GM23338 (cell line): Measurements from ENCODE around the gene TIMM22. TPM values are rescaled to one million over a fixed set of nuclear protein-coding genes. Genes with fewer than 3 reads are reported as not detected.

Source experiments
- ATAC-seq: fragments of 200-7000 bp; cut with Tn5 transposase; 3 replicates; pipeline ENCODE4 v1.9.1; 2020
- DNase-seq: peaks from one replicate; pipeline ENCODE4 v3.0.0-alpha.2; 2015; ENCODE audit warnings: low spot score
- H2AFZ ChIP-seq: fragments of 200-600 bp; sonication (generic); 2 replicates; pipeline ENCODE4 v1.8.0; 2016; ENCODE audit warnings: antibody characterized with exemption, mild to moderate bottlenecking, moderate library complexity
- H3F3A ChIP-seq: fragments of 200-600 bp; sonication (generic); replicated peaks from 2 replicates; pipeline ENCODE4 v1.8.0; 2017; ENCODE audit warnings: antibody characterized with exemption, mixed run types, low read depth
- H3K27ac ChIP-seq: fragments of 200-600 bp; sonication (generic); 2 replicates; pipeline ENCODE4 v1.6.1; 2016; ENCODE audit warnings: low read depth
- H3K27me3 ChIP-seq: fragments of 200-600 bp; sonication (generic); 2 replicates; pipeline ENCODE4 v1.8.0; 2016; ENCODE audit warnings: mild to moderate bottlenecking, mixed run types, moderate library complexity; ENCODE audit not compliant: insufficient read depth
- H3K36me3 ChIP-seq: fragments of 200-600 bp; sonication (generic); 2 replicates; pipeline ENCODE4 v1.8.0; 2016; ENCODE audit warnings: mild to moderate bottlenecking; ENCODE audit not compliant: insufficient read depth
- H3K4me1 ChIP-seq: fragments of 200-600 bp; sonication (generic); 2 replicates; pipeline ENCODE4 v1.8.0; 2016; ENCODE audit warnings: mild to moderate bottlenecking, moderate library complexity; ENCODE audit not compliant: insufficient read depth
- H3K4me2 ChIP-seq: fragments of 200-600 bp; sonication (generic); 2 replicates; pipeline ENCODE4 v1.7.1; 2017; ENCODE audit warnings: mixed run types
- H3K4me3 ChIP-seq: fragments of 200-600 bp; sonication (generic); 2 replicates; pipeline ENCODE4 v1.6.1; 2016; ENCODE audit warnings: mixed run types
- H3K79me2 ChIP-seq: fragments of 200-600 bp; sonication (generic); replicated peaks from 2 replicates; pipeline ENCODE4 v1.8.0; 2017; ENCODE audit warnings: mild to moderate bottlenecking; ENCODE audit not compliant: insufficient read depth
- H3K9me2 ChIP-seq: fragments of 200-600 bp; sonication (generic); 2 replicates; pipeline ENCODE4 v1.8.0; 2017; ENCODE audit not compliant: insufficient read depth
- H4K20me1 ChIP-seq: fragments of 200-600 bp; sonication (generic); replicated peaks from 2 replicates; pipeline ENCODE4 v1.8.0; 2017; ENCODE audit warnings: mild to moderate bottlenecking; ENCODE audit not compliant: insufficient read depth
- H3K27ac Mint-ChIP-seq: 2 replicates; pipeline ENCODE4 v1.8.0; 2020; ENCODE audit warnings: inconsistent platforms, mild to moderate bottlenecking, moderate library complexity, mixed read lengths
- H3K27me3 Mint-ChIP-seq: 3 replicates; pipeline ENCODE4 v1.8.0; 2022; ENCODE audit warnings: low read depth, mild to moderate bottlenecking, moderate library complexity, mixed read lengths, inconsistent platforms; ENCODE audit not compliant: insufficient read depth, poor library complexity
- H3K36me3 Mint-ChIP-seq: 3 replicates; pipeline ENCODE4 v1.8.0; 2021; ENCODE audit warnings: low read depth, mild to moderate bottlenecking, inconsistent platforms, moderate library complexity, mixed read lengths
- H3K4me1 Mint-ChIP-seq: 3 replicates; pipeline ENCODE4 v1.8.0; 2020; ENCODE audit warnings: mild to moderate bottlenecking, inconsistent platforms, mixed read lengths
- H3K4me3 Mint-ChIP-seq: 3 replicates; pipeline ENCODE4 v1.8.0; 2021; ENCODE audit warnings: moderate library complexity, mild to moderate bottlenecking, inconsistent platforms, mixed read lengths
- H3K9me3 Mint-ChIP-seq: 3 replicates; pipeline ENCODE4 v1.8.0; 2020; ENCODE audit warnings: moderate library complexity, mild to moderate bottlenecking, inconsistent platforms, mixed read lengths
- CREB1 ChIP-seq: fragments of 250-450 bp; sonication (Bioruptor Pico); IDR thresholded peaks from 2 replicates; pipeline ENCODE4 v1.5.0; 2020; ENCODE audit warnings: low read depth, mild to moderate bottlenecking, moderate library complexity
- EZH2 ChIP-seq: fragments of 200-600 bp; sonication (generic); IDR thresholded peaks from one replicate; pipeline ENCODE4 v1.8.0; 2017; ENCODE audit warnings: antibody characterized with exemption, mild to moderate bottlenecking, low read depth; ENCODE audit not compliant: unreplicated experiment
- EZH2phosphoT487 ChIP-seq: fragments of 200-600 bp; sonication (generic); IDR thresholded peaks from one replicate; pipeline ENCODE4 v1.8.1; 2018; ENCODE audit warnings: antibody characterized with exemption; ENCODE audit not compliant: unreplicated experiment
- JUNB ChIP-seq: IDR thresholded peaks from one replicate; pipeline ENCODE4 v1.6.1; 2016; ENCODE audit warnings: antibody characterized with exemption; ENCODE audit not compliant: unreplicated experiment
- NANOG ChIP-seq: IDR thresholded peaks from 2 replicates; pipeline ENCODE4 v1.6.1; 2016; ENCODE audit warnings: antibody characterized with exemption, borderline replicate concordance
- POLR2AphosphoS5 ChIP-seq: IDR thresholded peaks from 2 replicates; pipeline ENCODE4 v1.6.1; 2016; ENCODE audit warnings: antibody characterized with exemption, low read depth
- STAT1 ChIP-seq: IDR thresholded peaks from one replicate; pipeline ENCODE4 v1.6.1; 2016; ENCODE audit warnings: antibody characterized with exemption; ENCODE audit not compliant: unreplicated experiment
- ZNF114 ChIP-seq: fragments of 250-450 bp; sonication (Bioruptor Pico); IDR thresholded peaks from 2 replicates; pipeline ENCODE4 v1.5.0; 2020; ENCODE audit warnings: mild to moderate bottlenecking, moderate library complexity
- ZNF331 ChIP-seq: fragments of 250-450 bp; sonication (Bioruptor Pico); IDR thresholded peaks from 2 replicates; pipeline ENCODE4 v1.5.0; 2020; ENCODE audit warnings: low read depth, mild to moderate bottlenecking, moderate library complexity
- polyA plus RNA-seq: library from polyadenylated mRNA; unstranded; fragments of >200 nt; fragmentation: Nextera tagmentation; extraction: Ambion mirVana; gene quantifications from 2 replicates; pipeline ENCODE4 v1.2.1, GENCODE V29; 2016
- total RNA-seq: library from RNA; depleted of rRNA; stranded (reverse); fragments of >200 nt; shearing (Covaris generic); gene quantifications from 2 replicates; pipeline ENCODE4 v1.2.3, GENCODE V29; 2014
- TF ChIP-seq, protein P1 (sequence below): IDR thresholded peaks from one replicate; pipeline ENCODE4 v1.6.1; 2018; ENCODE audit warnings: antibody characterized with exemption; ENCODE audit not compliant: unreplicated experiment
- TF ChIP-seq, protein P2 (sequence below), 2 experiments: fragments of 200-600 bp in 1 of 2; sonication (generic) in 1 of 2; conservative IDR thresholded peaks; 2 replicates each; pipeline versions ENCODE4 v1.5.1 to v1.6.1; 2016 to 2017; ENCODE audit warnings: antibody characterized with exemption in 2 of 2, low read depth in 2 of 2, mild to moderate bottlenecking in 2 of 2, moderate library complexity in 1 of 2
- TF ChIP-seq, protein P3 (sequence below): fragments of 250-450 bp; sonication (Bioruptor Pico); IDR thresholded peaks from 2 replicates; pipeline ENCODE4 v1.5.0; 2020; ENCODE audit warnings: mild to moderate bottlenecking, moderate library complexity
- TF ChIP-seq, protein P4 (sequence below): IDR thresholded peaks from 2 replicates; pipeline ENCODE4 v1.6.1; 2016; ENCODE audit warnings: antibody characterized with exemption

Gene TIMM22
- total and polyA plus RNA-seq, 2 experiments from 2014 or later, result 21.9 to 24.4 TPM

DNA sequence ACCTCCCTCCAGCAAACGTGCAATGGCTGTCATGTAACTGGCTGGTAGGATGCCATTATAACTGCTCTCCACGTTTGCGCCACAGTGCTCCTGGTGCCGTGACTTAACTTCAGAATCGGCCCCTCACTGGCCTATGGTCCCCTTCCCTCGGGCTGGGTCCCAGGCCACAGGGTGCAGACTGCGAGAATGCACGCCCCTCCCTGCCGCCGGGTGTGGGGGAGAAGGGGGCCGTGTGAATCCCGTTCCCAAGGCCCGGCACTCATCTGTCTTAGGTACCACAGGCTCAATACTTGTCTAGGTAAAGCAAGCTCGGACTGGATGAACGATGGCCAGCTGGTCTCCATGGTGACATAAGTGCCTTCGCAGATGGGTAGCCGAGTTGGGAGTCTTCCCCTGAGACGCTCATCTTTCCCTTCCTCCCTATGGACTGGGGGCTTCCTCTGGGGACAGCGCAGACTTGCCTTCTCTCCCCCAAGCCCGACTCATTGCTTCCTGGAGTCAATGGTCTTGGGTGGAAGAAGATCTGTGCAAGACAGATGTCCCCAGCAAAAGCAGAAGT is 37.8 kb downstream of the TIMM22 start:
- Histone ChIP-seq H3F3A (no peaks in the 10 kb centered on the region), H4K20me1 (no peaks in the 10 kb centered on the region; the same call in 1 of the 2 replicates), H3K4me2 (no peak overlapping the region), H3K27me3 (no peaks in the 10 kb centered on the region; the same call in 1 of the 2 replicates), H2AFZ (no peak overlapping the region), H3K4me1 (no peaks in the 10 kb centered on the region), H3K27ac (no peak overlapping the region), H3K4me3 (no peak overlapping the region), H3K79me2 (no peaks in the 10 kb centered on the region), H3K36me3 (no peaks in the 10 kb centered on the region), H3K9me2 (no peaks in the 10 kb centered on the region)
- Mint-ChIP-seq H3K27me3 (peaks cover 10% of the 10 kb centered on the region), H3K27ac (no peak overlapping the region), H3K4me1 (peaks cover 14% of the 10 kb centered on the region; the same call in 2 of the 3 replicates), H3K9me3 (peaks cover 3% of the 10 kb centered on the region; the same call in 2 of the 3 replicates), H3K4me3 (no peak overlapping the region), H3K36me3 (0 out of 3 replicates have a peak, but pooled peaks cover 3% of the 10 kb centered on the region)
- ATAC-seq, result no peak
- no peak for TF ChIP-seq JUNB
- TF ChIP-seq EZH2phosphoT487, result no peak
- TF ChIP-seq POLR2AphosphoS5, result no peak
- TF ChIP-seq, protein P1, sequence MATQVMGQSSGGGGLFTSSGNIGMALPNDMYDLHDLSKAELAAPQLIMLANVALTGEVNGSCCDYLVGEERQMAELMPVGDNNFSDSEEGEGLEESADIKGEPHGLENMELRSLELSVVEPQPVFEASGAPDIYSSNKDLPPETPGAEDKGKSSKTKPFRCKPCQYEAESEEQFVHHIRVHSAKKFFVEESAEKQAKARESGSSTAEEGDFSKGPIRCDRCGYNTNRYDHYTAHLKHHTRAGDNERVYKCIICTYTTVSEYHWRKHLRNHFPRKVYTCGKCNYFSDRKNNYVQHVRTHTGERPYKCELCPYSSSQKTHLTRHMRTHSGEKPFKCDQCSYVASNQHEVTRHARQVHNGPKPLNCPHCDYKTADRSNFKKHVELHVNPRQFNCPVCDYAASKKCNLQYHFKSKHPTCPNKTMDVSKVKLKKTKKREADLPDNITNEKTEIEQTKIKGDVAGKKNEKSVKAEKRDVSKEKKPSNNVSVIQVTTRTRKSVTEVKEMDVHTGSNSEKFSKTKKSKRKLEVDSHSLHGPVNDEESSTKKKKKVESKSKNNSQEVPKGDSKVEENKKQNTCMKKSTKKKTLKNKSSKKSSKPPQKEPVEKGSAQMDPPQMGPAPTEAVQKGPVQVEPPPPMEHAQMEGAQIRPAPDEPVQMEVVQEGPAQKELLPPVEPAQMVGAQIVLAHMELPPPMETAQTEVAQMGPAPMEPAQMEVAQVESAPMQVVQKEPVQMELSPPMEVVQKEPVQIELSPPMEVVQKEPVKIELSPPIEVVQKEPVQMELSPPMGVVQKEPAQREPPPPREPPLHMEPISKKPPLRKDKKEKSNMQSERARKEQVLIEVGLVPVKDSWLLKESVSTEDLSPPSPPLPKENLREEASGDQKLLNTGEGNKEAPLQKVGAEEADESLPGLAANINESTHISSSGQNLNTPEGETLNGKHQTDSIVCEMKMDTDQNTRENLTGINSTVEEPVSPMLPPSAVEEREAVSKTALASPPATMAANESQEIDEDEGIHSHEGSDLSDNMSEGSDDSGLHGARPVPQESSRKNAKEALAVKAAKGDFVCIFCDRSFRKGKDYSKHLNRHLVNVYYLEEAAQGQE, result no peak
- TF ChIP-seq ZNF331 (CRISPR knock-in tag), result no peak
- TF ChIP-seq, protein P2, sequence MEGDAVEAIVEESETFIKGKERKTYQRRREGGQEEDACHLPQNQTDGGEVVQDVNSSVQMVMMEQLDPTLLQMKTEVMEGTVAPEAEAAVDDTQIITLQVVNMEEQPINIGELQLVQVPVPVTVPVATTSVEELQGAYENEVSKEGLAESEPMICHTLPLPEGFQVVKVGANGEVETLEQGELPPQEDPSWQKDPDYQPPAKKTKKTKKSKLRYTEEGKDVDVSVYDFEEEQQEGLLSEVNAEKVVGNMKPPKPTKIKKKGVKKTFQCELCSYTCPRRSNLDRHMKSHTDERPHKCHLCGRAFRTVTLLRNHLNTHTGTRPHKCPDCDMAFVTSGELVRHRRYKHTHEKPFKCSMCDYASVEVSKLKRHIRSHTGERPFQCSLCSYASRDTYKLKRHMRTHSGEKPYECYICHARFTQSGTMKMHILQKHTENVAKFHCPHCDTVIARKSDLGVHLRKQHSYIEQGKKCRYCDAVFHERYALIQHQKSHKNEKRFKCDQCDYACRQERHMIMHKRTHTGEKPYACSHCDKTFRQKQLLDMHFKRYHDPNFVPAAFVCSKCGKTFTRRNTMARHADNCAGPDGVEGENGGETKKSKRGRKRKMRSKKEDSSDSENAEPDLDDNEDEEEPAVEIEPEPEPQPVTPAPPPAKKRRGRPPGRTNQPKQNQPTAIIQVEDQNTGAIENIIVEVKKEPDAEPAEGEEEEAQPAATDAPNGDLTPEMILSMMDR (conservative IDR thresholded peaks at IDR 0.05; ENCODE audit: low read depth in 2 of 2), result no peak
- TF ChIP-seq NANOG, result no peak
- no peak for TF ChIP-seq EZH2
- TF ChIP-seq STAT1, result no peak
- TF ChIP-seq, protein P3, sequence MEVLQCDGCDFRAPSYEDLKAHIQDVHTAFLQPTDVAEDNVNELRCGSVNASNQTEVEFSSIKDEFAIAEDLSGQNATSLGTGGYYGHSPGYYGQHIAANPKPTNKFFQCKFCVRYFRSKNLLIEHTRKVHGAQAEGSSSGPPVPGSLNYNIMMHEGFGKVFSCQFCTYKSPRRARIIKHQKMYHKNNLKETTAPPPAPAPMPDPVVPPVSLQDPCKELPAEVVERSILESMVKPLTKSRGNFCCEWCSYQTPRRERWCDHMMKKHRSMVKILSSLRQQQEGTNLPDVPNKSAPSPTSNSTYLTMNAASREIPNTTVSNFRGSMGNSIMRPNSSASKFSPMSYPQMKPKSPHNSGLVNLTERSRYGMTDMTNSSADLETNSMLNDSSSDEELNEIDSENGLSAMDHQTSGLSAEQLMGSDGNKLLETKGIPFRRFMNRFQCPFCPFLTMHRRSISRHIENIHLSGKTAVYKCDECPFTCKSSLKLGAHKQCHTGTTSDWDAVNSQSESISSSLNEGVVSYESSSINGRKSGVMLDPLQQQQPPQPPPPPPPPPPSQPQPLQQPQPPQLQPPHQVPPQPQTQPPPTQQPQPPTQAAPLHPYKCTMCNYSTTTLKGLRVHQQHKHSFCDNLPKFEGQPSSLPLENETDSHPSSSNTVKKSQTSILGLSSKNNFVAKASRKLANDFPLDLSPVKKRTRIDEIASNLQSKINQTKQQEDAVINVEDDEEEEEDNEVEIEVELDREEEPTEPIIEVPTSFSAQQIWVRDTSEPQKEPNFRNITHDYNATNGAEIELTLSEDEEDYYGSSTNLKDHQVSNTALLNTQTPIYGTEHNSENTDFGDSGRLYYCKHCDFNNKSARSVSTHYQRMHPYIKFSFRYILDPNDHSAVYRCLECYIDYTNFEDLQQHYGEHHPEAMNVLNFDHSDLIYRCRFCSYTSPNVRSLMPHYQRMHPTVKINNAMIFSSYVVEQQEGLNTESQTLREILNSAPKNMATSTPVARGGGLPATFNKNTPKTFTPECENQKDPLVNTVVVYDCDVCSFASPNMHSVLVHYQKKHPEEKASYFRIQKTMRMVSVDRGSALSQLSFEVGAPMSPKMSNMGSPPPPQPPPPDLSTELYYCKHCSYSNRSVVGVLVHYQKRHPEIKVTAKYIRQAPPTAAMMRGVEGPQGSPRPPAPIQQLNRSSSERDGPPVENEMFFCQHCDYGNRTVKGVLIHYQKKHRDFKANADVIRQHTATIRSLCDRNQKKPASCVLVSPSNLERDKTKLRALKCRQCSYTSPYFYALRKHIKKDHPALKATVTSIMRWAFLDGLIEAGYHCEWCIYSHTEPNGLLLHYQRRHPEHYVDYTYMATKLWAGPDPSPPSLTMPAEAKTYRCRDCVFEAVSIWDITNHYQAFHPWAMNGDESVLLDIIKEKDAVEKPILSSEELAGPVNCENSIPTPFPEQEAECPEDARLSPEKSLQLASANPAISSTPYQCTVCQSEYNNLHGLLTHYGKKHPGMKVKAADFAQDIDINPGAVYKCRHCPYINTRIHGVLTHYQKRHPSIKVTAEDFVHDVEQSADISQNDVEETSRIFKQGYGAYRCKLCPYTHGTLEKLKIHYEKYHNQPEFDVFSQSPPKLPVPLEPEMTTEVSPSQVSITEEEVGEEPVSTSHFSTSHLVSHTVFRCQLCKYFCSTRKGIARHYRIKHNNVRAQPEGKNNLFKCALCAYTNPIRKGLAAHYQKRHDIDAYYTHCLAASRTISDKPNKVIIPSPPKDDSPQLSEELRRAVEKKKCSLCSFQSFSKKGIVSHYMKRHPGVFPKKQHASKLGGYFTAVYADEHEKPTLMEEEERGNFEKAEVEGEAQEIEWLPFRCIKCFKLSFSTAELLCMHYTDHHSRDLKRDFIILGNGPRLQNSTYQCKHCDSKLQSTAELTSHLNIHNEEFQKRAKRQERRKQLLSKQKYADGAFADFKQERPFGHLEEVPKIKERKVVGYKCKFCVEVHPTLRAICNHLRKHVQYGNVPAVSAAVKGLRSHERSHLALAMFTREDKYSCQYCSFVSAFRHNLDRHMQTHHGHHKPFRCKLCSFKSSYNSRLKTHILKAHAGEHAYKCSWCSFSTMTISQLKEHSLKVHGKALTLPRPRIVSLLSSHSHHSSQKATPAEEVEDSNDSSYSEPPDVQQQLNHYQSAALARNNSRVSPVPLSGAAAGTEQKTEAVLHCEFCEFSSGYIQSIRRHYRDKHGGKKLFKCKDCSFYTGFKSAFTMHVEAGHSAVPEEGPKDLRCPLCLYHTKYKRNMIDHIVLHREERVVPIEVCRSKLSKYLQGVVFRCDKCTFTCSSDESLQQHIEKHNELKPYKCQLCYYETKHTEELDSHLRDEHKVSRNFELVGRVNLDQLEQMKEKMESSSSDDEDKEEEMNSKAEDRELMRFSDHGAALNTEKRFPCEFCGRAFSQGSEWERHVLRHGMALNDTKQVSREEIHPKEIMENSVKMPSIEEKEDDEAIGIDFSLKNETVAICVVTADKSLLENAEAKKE, result no peak
- no peak for TF ChIP-seq CREB1 (CRISPR knock-in tag)
- TF ChIP-seq, protein P4, sequence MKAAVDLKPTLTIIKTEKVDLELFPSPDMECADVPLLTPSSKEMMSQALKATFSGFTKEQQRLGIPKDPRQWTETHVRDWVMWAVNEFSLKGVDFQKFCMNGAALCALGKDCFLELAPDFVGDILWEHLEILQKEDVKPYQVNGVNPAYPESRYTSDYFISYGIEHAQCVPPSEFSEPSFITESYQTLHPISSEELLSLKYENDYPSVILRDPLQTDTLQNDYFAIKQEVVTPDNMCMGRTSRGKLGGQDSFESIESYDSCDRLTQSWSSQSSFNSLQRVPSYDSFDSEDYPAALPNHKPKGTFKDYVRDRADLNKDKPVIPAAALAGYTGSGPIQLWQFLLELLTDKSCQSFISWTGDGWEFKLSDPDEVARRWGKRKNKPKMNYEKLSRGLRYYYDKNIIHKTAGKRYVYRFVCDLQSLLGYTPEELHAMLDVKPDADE, result no peak
- no peak for TF ChIP-seq ZNF114 (CRISPR knock-in tag)
- no peak for DNase-seq
